Liver (tissue), 9 donors: ENCODE data around the gene EMP1. TPM values are rescaled to one million over a fixed set of nuclear protein-coding genes. Genes with fewer than 3 reads are reported as not detected.
A peak's percentile ranks its signal among the peaks of the same experiment; 100 is the strongest.

ENCODE experiments used
- DNase-seq: peaks from one replicate; pipeline ENCODE4 v3.0.0-alpha.2; 2017; ENCODE audit warnings: low spot score
- H3K27ac ChIP-seq, 2 donors: one replicate each; pipeline ENCODE4 v1.7.0; 2013; ENCODE audit warnings: inconsistent platforms in 2 of 2, low read length in 2 of 2, control low read depth in 1 of 2, low read depth in 1 of 2, mild to moderate bottlenecking in 1 of 2
- H3K27me3 ChIP-seq, 4 donors: one replicate each; pipeline versions ENCODE4 v1.6.1 to v1.7.0; 2013; ENCODE audit warnings: low read length in 3 of 4, inconsistent platforms in 1 of 4, mild to moderate bottlenecking in 1 of 4, moderate library complexity in 1 of 4; ENCODE audit not compliant: control insufficient read depth in 4 of 4, insufficient read depth in 4 of 4
- H3K36me3 ChIP-seq, 4 donors: one replicate each; pipeline versions ENCODE4 v1.6.1 to v1.7.0; 2013; ENCODE audit warnings: low read length in 3 of 4, mild to moderate bottlenecking in 3 of 4, low read depth in 1 of 4, moderate library complexity in 1 of 4; ENCODE audit not compliant: control insufficient read depth in 4 of 4, insufficient read depth in 3 of 4
- H3K4me1 ChIP-seq, 4 donors: one replicate each; pipeline versions ENCODE4 v1.6.1 to v1.7.0; 2013; ENCODE audit warnings: low read length in 3 of 4, mild to moderate bottlenecking in 3 of 4, moderate library complexity in 1 of 4; ENCODE audit not compliant: control insufficient read depth in 4 of 4, insufficient read depth in 4 of 4
- H3K4me3 ChIP-seq, 3 donors: one replicate each; pipeline versions ENCODE4 v1.6.1 to v1.7.0; 2013; ENCODE audit warnings: low read length in 3 of 3, control low read depth in 1 of 3, low read depth in 1 of 3, mild to moderate bottlenecking in 1 of 3
- H3K9ac ChIP-seq, 2 donors: one replicate each; pipeline ENCODE4 v1.7.0; 2013; ENCODE audit warnings: low read length in 2 of 2, mild to moderate bottlenecking in 2 of 2, moderate library complexity in 2 of 2, control low read depth in 1 of 2, low read depth in 1 of 2
- H3K9me3 ChIP-seq, 4 donors: one replicate each; pipeline versions ENCODE4 v1.6.1 to v1.7.0; 2013; ENCODE audit warnings: low read length in 3 of 4; ENCODE audit not compliant: control insufficient read depth in 4 of 4
- EGR1 ChIP-seq, 2 donors: IDR thresholded peaks; 2 replicates each; pipeline ENCODE4 v1.6.1; 2016 to 2018; ENCODE audit warnings: antibody characterized with exemption in 2 of 2, low read depth in 2 of 2
- FOXA1 ChIP-seq: IDR thresholded peaks from 2 replicates; pipeline ENCODE4 v1.6.1; 2016; ENCODE audit warnings: antibody characterized with exemption
- FOXA2 ChIP-seq: IDR thresholded peaks from 2 replicates; pipeline ENCODE4 v1.6.1; 2016; ENCODE audit warnings: antibody characterized with exemption
- GABPA ChIP-seq, 2 donors: IDR thresholded peaks in 1 of 2; conservative IDR thresholded peaks in 1 of 2; 2 replicates each; pipeline ENCODE4 v1.6.1; 2016; ENCODE audit warnings: antibody characterized with exemption in 2 of 2, mild to moderate bottlenecking in 1 of 2, moderate library complexity in 1 of 2
- HNF4A ChIP-seq, 2 donors: conservative IDR thresholded peaks; 2 replicates each; pipeline ENCODE4 v1.6.1; 2016; ENCODE audit warnings: antibody characterized with exemption in 2 of 2, mild to moderate bottlenecking in 2 of 2
- HNF4G ChIP-seq: IDR thresholded peaks from 2 replicates; pipeline ENCODE4 v1.6.1; 2016; ENCODE audit warnings: antibody characterized with exemption
- JUND ChIP-seq, 2 donors: IDR thresholded peaks; 2 replicates each; pipeline ENCODE4 v1.6.1; 2016; ENCODE audit warnings: antibody characterized with exemption in 2 of 2
- NR2F2 ChIP-seq: IDR thresholded peaks from 2 replicates; pipeline ENCODE4 v1.6.1; 2016; ENCODE audit warnings: antibody characterized with exemption
- RAD21 ChIP-seq, 2 donors: IDR thresholded peaks; 2 replicates each; pipeline ENCODE4 v1.6.1; 2016; ENCODE audit warnings: antibody characterized with exemption in 2 of 2, mild to moderate bottlenecking in 2 of 2
- RXRA ChIP-seq, 2 donors: IDR thresholded peaks; 2 replicates each; pipeline ENCODE4 v1.6.1; 2017 to 2018; ENCODE audit warnings: antibody characterized with exemption in 2 of 2, mild to moderate bottlenecking in 1 of 2
- SP1 ChIP-seq: IDR thresholded peaks from 2 replicates; pipeline ENCODE4 v1.6.1; 2018; ENCODE audit warnings: antibody characterized with exemption, mild to moderate bottlenecking
- TAF1 ChIP-seq: conservative IDR thresholded peaks from 2 replicates; pipeline ENCODE4 v1.6.1; 2016; ENCODE audit warnings: antibody characterized with exemption, mild to moderate bottlenecking
- YY1 ChIP-seq: IDR thresholded peaks from 2 replicates; pipeline ENCODE4 v1.6.1; 2016; ENCODE audit warnings: antibody characterized with exemption, mild to moderate bottlenecking
- WGBS: extraction: QIAGEN DNeasy Blood & Tissue Kit; methylation state at CpG from one replicate; pipeline ENCODE4 v1.1.7; 2013; 5-methylcytosine and 5-hydroxymethylcytosine counted together
- polyA plus RNA-seq, 2 donors: library from polyadenylated mRNA; stranded (reverse) in 1 of 2; unstranded in 1 of 2; fragments of 200-250 nt in 1 of 2; fragments of >200 nt in 1 of 2; fragmentation: Nextera tagmentation in 1 of 2; extraction: Ambion mirVana in 1 of 2; gene quantifications; one replicate each; pipeline versions ENCODE4 v1.2.1 to v1.2.3, GENCODE V29; 2013 to 2015
- total RNA-seq, 2 donors: library from RNA; depleted of rRNA; stranded (reverse); fragments of >200 nt; gene quantifications; one replicate each; pipeline ENCODE4 v1.2.3, GENCODE V29; 2014
- TF ChIP-seq, protein P1 (sequence below): IDR thresholded peaks from 2 replicates; pipeline ENCODE4 v1.6.1; 2016; ENCODE audit warnings: antibody characterized with exemption
- TF ChIP-seq, protein P2 (sequence below): fragments of 150-350 bp; IDR thresholded peaks from 2 replicates; pipeline ENCODE4 v1.5.1; 2017; ENCODE audit warnings: improper control_type of control experiment, low read depth, low read length; ENCODE audit not compliant: missing input control
- TF ChIP-seq, protein P3 (sequence below): IDR thresholded peaks from 2 replicates; pipeline ENCODE4 v1.6.1; 2016; ENCODE audit warnings: antibody characterized with exemption
- TF ChIP-seq, protein P4 (sequence below): IDR thresholded peaks from 2 replicates; pipeline ENCODE4 v1.6.1; 2016; ENCODE audit warnings: antibody characterized with exemption, mild to moderate bottlenecking
- TF ChIP-seq, protein P5 (sequence below): IDR thresholded peaks from 2 replicates; pipeline ENCODE4 v1.6.1; 2016; ENCODE audit warnings: antibody characterized with exemption
- donor health status: healthy.
- donor health status: healthy.
- donor health status: healthy.
- donor health status: healthy.
- donor health status: healthy.

EMP1 gene
- total and polyA plus RNA-seq, 4 donors = 1.6 to 5.6 (median 3.6) TPM

DNA sequence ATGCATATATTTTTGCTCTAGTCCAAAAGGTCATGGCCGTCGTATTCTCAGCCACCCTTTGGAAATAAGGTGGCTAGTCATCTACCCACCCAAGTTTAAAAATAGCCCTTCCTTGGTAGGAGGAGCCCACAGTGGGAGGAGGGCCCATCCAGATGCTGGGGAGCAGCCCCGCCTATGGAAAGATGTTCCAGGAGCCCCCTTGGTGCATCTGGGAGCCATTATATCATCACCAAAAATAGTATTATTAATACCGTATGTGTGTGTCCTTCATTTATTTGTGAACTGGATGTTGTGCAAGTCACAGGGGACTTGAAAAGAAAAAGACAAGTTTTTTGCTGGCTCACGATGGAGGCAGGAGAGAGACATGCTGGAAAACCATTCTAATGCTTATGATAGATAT lies 34.0 kb downstream of the EMP1 start (continued):
- TF ChIP-seq, protein P1, sequence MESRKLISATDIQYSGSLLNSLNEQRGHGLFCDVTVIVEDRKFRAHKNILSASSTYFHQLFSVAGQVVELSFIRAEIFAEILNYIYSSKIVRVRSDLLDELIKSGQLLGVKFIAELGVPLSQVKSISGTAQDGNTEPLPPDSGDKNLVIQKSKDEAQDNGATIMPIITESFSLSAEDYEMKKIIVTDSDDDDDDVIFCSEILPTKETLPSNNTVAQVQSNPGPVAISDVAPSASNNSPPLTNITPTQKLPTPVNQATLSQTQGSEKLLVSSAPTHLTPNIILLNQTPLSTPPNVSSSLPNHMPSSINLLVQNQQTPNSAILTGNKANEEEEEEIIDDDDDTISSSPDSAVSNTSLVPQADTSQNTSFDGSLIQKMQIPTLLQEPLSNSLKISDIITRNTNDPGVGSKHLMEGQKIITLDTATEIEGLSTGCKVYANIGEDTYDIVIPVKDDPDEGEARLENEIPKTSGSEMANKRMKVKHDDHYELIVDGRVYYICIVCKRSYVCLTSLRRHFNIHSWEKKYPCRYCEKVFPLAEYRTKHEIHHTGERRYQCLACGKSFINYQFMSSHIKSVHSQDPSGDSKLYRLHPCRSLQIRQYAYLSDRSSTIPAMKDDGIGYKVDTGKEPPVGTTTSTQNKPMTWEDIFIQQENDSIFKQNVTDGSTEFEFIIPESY = no peak
- TF ChIP-seq GABPA (IDR thresholded peaks at IDR 0.05 in 1 of 2, conservative IDR thresholded peaks at IDR 0.05 in 1 of 2) (no peak), NR2F2 (no peak), RAD21 (IDR thresholded peaks at IDR 0.05) (no peak), SP1 (no peak)

DNA sequence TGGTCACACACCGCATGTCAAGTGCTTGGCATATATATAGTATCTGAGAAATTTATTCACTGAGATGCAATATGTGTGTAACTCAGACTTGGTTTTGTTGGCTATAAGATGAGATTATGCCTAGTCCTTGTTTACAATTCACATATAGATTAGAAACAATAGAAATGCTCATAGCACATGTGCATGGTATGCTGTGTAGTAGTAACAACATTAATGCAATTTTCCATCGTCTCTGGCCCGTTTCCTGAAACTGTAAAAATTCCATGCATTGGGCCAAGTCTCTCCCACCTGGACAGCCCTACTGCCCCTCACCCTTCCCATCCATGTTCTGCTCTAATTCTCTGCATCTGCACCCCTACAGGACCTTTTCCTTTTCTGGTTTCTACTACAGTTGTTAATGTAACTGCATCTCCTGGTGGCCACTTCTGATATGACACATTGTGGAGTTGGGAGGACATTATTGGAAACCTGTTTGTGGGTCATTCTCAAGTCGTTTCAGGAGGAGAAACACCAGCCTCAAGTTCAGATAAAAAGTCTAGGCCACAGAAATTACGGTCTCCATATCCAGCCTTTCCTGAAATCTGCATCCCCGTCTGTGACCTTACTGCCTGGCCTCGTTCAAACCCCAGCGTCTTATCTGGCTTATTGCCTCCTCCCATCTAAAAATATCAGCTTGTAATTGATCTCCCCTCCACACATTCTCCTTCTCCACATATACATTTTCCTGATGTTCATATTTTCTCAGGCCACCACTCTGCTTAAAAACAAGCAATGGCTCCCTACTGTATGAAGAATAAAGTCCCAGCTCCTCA lies 37.5 kb downstream of the EMP1 start:
- peak; percentile 46 for DNase-seq
- H3K4me3 ChIP-seq = no peak overlapping the region
- no peaks in the 10 kb centered on the region for H3K27me3 ChIP-seq
- H3K4me1 ChIP-seq = peaks cover 0 to 2% (median 0%) of the 10 kb centered on the region in 4 donors
- H3K9me3 ChIP-seq = no peaks in the 10 kb centered on the region
- TF ChIP-seq, protein P2, sequence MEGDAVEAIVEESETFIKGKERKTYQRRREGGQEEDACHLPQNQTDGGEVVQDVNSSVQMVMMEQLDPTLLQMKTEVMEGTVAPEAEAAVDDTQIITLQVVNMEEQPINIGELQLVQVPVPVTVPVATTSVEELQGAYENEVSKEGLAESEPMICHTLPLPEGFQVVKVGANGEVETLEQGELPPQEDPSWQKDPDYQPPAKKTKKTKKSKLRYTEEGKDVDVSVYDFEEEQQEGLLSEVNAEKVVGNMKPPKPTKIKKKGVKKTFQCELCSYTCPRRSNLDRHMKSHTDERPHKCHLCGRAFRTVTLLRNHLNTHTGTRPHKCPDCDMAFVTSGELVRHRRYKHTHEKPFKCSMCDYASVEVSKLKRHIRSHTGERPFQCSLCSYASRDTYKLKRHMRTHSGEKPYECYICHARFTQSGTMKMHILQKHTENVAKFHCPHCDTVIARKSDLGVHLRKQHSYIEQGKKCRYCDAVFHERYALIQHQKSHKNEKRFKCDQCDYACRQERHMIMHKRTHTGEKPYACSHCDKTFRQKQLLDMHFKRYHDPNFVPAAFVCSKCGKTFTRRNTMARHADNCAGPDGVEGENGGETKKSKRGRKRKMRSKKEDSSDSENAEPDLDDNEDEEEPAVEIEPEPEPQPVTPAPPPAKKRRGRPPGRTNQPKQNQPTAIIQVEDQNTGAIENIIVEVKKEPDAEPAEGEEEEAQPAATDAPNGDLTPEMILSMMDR = peak; percentile 64
- TF ChIP-seq RAD21 (IDR thresholded peaks at IDR 0.05) (peak; percentile 71 to 81), EGR1 (IDR thresholded peaks at IDR 0.05; ENCODE audit: low read depth in 2 of 2) (no peak)
- no peak overlapping the region for H3K27ac ChIP-seq
- no peaks in the 10 kb centered on the region for H3K36me3 ChIP-seq
- H3K9ac ChIP-seq = no peak overlapping the region
- 73% methylated on average over 8 of the region's 8 CpGs for whole genome bisulfite sequencing

DNA sequence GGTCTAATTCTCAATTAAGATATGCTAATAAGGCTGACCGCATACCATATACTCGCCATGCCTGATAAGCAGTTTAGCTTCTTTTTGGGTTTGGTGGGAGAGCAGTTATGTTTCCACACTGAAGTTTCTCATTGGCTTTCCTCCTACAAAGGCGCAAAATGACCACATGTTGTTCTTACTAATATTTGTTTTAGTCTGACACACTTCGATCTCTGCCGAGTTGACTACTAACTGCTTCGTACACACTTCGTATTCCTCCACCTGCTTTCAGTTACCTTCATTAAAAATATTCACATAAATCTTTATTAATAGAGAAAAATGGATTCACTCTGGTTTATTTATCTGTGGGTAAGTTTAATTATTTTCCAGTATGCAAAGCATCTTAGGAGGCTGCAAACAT lies 41.7 kb downstream of the EMP1 start:
- no peak for DNase-seq
- H3K4me3 ChIP-seq = no peak overlapping the region
- H3K36me3 ChIP-seq = no peaks in the 10 kb centered on the region
- H3K9ac ChIP-seq = no peak overlapping the region
- H3K4me1 ChIP-seq = peaks cover 0 to 2% (median 0%) of the 10 kb centered on the region in 4 donors
- H3K27ac ChIP-seq = no peak overlapping the region
- WGBS = 49% methylated on average over 7 of the region's 7 CpGs
- H3K27me3 ChIP-seq = no peaks in the 10 kb centered on the region
- no peaks in the 10 kb centered on the region for H3K9me3 ChIP-seq
- TF ChIP-seq TAF1 = no peak
- no peak for TF ChIP-seq FOXA2
- TF ChIP-seq HNF4G = no peak
- no peak for TF ChIP-seq SP1
- no peak for TF ChIP-seq RXRA (IDR thresholded peaks at IDR 0.05)
- TF ChIP-seq, protein P2 = no peak
- no peak for TF ChIP-seq YY1
- no peak for TF ChIP-seq JUND (IDR thresholded peaks at IDR 0.05)
- no peak for TF ChIP-seq HNF4A (conservative IDR thresholded peaks at IDR 0.05)
- no peak for TF ChIP-seq FOXA1
- TF ChIP-seq, protein P3, sequence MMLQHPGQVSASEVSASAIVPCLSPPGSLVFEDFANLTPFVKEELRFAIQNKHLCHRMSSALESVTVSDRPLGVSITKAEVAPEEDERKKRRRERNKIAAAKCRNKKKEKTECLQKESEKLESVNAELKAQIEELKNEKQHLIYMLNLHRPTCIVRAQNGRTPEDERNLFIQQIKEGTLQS = no peak
- TF ChIP-seq EGR1 (IDR thresholded peaks at IDR 0.05; ENCODE audit: low read depth in 2 of 2) = no peak
- TF ChIP-seq, protein P4, sequence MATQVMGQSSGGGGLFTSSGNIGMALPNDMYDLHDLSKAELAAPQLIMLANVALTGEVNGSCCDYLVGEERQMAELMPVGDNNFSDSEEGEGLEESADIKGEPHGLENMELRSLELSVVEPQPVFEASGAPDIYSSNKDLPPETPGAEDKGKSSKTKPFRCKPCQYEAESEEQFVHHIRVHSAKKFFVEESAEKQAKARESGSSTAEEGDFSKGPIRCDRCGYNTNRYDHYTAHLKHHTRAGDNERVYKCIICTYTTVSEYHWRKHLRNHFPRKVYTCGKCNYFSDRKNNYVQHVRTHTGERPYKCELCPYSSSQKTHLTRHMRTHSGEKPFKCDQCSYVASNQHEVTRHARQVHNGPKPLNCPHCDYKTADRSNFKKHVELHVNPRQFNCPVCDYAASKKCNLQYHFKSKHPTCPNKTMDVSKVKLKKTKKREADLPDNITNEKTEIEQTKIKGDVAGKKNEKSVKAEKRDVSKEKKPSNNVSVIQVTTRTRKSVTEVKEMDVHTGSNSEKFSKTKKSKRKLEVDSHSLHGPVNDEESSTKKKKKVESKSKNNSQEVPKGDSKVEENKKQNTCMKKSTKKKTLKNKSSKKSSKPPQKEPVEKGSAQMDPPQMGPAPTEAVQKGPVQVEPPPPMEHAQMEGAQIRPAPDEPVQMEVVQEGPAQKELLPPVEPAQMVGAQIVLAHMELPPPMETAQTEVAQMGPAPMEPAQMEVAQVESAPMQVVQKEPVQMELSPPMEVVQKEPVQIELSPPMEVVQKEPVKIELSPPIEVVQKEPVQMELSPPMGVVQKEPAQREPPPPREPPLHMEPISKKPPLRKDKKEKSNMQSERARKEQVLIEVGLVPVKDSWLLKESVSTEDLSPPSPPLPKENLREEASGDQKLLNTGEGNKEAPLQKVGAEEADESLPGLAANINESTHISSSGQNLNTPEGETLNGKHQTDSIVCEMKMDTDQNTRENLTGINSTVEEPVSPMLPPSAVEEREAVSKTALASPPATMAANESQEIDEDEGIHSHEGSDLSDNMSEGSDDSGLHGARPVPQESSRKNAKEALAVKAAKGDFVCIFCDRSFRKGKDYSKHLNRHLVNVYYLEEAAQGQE = no peak
- TF ChIP-seq, protein P5, sequence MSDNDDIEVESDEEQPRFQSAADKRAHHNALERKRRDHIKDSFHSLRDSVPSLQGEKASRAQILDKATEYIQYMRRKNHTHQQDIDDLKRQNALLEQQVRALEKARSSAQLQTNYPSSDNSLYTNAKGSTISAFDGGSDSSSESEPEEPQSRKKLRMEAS = no peak
